ENCODE data around the gene LRSAM1.

GRCh38 chr9:127473501-127473900 is 22.2 kb downstream of the LRSAM1 start:
- TF ChIP-seq POLR2AphosphoS5 (IDR thresholded peaks at IDR 0.05; ENCODE audit: borderline replicate concordance, low read depth, low read length) (no peak), EZH2 (IDR thresholded peaks at IDR 0.05) (no peak)

All from SK-N-MC (cell line).